HG02938 (cell line): ENCODE results near the gene CLP1.

Experiments
- ATAC-seq: cut with Tn5 transposase; IDR thresholded peaks from one replicate; pipeline ENCODE4 v1.9.1; 2021; ENCODE audit warnings: mild to moderate bottlenecking, moderate library complexity; ENCODE audit not compliant: unreplicated experiment

CLP1 gene

GRCh38 chr11:57657194-57658022 is at the start of gene CLP1:
Gene CLP1, plus strand, starts transcription at chr11:57657762. Its CDS starts 1,715 bp downstream, at chr11:57659477.
- peak; percentile 98 for ATAC-seq

- no peak for ATAC-seq
These were observed 47.4 kb upstream of the CLP1 start for GRCh38 chr11:57610170-57610569.

- no peak for ATAC-seq
These were observed 43.3 kb upstream of the CLP1 start for GRCh38 chr11:57614234-57614772.

- ATAC-seq, result no peak
These were observed 42.3 kb upstream of the CLP1 start for GRCh38 chr11:57615308-57615707.

GRCh38 chr11:57616595-57616994 is 41.0 kb upstream of the CLP1 start:
- no peak for ATAC-seq

GRCh38 chr11:57618438-57618837 is 39.1 kb upstream of the CLP1 start:
- ATAC-seq, result no peak

- ATAC-seq, result no peak
These were observed 38.2 kb upstream of the CLP1 start for GRCh38 chr11:57619331-57619730.

- no peak for ATAC-seq
These were observed 37.1 kb upstream of the CLP1 start for GRCh38 chr11:57620467-57620866.

- no peak for ATAC-seq
These were observed 35.3 kb upstream of the CLP1 start for GRCh38 chr11:57622263-57622662.

GRCh38 chr11:57624864-57625263 is 32.7 kb upstream of the CLP1 start:
- no peak for ATAC-seq

- ATAC-seq, result no peak
These were observed 30.7 kb upstream of the CLP1 start for GRCh38 chr11:57626895-57627294.

GRCh38 chr11:57630171-57630570 is 27.4 kb upstream of the CLP1 start:
- no peak for ATAC-seq

- no peak for ATAC-seq
These were observed 25.4 kb upstream of the CLP1 start for GRCh38 chr11:57632116-57632515.

- no peak for ATAC-seq
These were observed 24.0 kb upstream of the CLP1 start for GRCh38 chr11:57633394-57634070.

- ATAC-seq, result no peak
These were observed 23.3 kb upstream of the CLP1 start for GRCh38 chr11:57634311-57634710.

GRCh38 chr11:57635246-57635645 is 22.3 kb upstream of the CLP1 start:
- no peak for ATAC-seq

- ATAC-seq, result no peak
These were observed 19.9 kb upstream of the CLP1 start for GRCh38 chr11:57637626-57638004.

GRCh38 chr11:57638005-57638781 is 19.4 kb upstream of the CLP1 start:
- ATAC-seq, result no peak

GRCh38 chr11:57638811-57639320 is 18.7 kb upstream of the CLP1 start:
- ATAC-seq, result no peak

GRCh38 chr11:57639321-57640067 is 18.1 kb upstream of the CLP1 start:
- ATAC-seq, result no peak
